Measurements from ENCODE around the gene TATDN3. TPM values are rescaled to one million over a fixed set of nuclear protein-coding genes. Genes with fewer than 3 reads are reported as not detected.

Gene TATDN3
- total RNA-seq, 1 experiment from 2014 or later, result 17.3 TPM

DNA sequence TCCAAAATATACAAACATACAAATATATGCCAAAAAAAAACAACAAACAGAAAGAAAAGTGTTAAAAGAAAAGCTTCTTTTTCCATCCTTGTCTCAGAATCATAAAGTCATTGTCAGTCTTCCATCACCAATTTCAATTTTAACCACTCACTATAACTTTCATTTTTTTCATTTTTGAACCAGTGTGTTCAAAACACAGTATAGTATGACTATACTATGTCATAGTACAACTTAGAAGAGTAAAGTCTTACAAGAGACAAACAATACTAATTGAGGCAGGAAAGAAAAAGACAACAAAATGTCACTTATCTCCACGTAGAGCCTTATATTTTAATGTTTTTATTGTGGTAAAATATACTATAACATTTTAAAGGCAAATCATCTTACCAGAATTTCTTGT lies 7.7 kb upstream of the TATDN3 start:
- ChIA-PET POLR2A (ENCODE audit: low non-redundant PET) (no interaction called here), CTCF (no interaction called here)
- Histone ChIP-seq H3K36me3 (ENCODE audit: insufficient read depth, low read length, poor library complexity, severe bottlenecking) (peaks cover 51% of the 10 kb centered on the region), H3K4me1 (ENCODE audit: insufficient read depth, low read length, poor library complexity, severe bottlenecking) (no peaks in the 10 kb centered on the region), H3K27me3 (replicated peaks; ENCODE audit: insufficient read depth, low read depth, low read length, poor library complexity) (no peaks in the 10 kb centered on the region), H3K9me3 (ENCODE audit: low read depth, low read length, poor library complexity, severe bottlenecking) (no peaks in the 10 kb centered on the region), H3K4me3 (ENCODE audit: low read depth, low read length, poor library complexity, severe bottlenecking) (no peak overlapping the region), H3K27ac (ENCODE audit: low read depth, low read length, poor library complexity, severe bottlenecking) (no peak overlapping the region)
- TF ChIP-seq EZH2 (IDR thresholded peaks at IDR 0.05; ENCODE audit: borderline replicate concordance, low read depth, low read length, poor library complexity, severe bottlenecking), result no peak
- TF ChIP-seq, protein P1, sequence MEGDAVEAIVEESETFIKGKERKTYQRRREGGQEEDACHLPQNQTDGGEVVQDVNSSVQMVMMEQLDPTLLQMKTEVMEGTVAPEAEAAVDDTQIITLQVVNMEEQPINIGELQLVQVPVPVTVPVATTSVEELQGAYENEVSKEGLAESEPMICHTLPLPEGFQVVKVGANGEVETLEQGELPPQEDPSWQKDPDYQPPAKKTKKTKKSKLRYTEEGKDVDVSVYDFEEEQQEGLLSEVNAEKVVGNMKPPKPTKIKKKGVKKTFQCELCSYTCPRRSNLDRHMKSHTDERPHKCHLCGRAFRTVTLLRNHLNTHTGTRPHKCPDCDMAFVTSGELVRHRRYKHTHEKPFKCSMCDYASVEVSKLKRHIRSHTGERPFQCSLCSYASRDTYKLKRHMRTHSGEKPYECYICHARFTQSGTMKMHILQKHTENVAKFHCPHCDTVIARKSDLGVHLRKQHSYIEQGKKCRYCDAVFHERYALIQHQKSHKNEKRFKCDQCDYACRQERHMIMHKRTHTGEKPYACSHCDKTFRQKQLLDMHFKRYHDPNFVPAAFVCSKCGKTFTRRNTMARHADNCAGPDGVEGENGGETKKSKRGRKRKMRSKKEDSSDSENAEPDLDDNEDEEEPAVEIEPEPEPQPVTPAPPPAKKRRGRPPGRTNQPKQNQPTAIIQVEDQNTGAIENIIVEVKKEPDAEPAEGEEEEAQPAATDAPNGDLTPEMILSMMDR (conservative IDR thresholded peaks at IDR 0.05; ENCODE audit: low read depth, low read length), result no peak
- DNase-seq (ENCODE audit: low spot score), result no peak
- intact Hi-C loops (cut with micrococcal nuclease; ENCODE audit: unreplicated experiment), result loop anchor here (2.0 to 5.0 kb wide), 2 partner anchors 307 to 327 kb away; no protein-coding TSS in a partner anchor
- BruUV-seq (replicated peaks), result no TSS peak

DNA sequence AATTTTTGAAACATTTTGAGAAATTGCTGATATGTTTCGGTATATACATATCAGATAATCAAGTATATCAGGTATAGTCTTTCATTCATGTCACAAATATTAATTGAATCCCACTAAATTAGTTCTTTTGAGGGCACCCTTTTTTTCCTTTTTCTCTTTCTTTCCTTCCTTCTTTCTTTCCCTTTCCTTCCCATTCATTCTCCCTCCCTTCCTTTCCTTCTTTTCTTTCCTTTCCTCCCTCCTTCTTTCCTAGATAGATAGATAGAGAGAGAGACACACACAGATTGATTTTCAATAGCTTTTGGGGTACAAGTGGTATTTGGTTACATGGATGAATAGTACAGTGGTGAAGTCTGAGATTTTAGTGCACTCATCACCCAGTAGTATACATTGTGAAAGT lies 5.8 kb upstream of the TATDN3 start:
- Histone ChIP-seq H3K27me3 (replicated peaks; ENCODE audit: insufficient read depth, low read depth, low read length, poor library complexity) (no peaks in the 10 kb centered on the region), H3K4me3 (ENCODE audit: low read depth, low read length, poor library complexity, severe bottlenecking) (no peak overlapping the region), H3K9me3 (ENCODE audit: low read depth, low read length, poor library complexity, severe bottlenecking) (no peaks in the 10 kb centered on the region), H3K27ac (ENCODE audit: low read depth, low read length, poor library complexity, severe bottlenecking) (no peak overlapping the region), H3K36me3 (ENCODE audit: insufficient read depth, low read length, poor library complexity, severe bottlenecking) (peaks cover 51% of the 10 kb centered on the region), H3K4me1 (ENCODE audit: insufficient read depth, low read length, poor library complexity, severe bottlenecking) (no peaks in the 10 kb centered on the region)
- ChIA-PET POLR2A (ENCODE audit: low non-redundant PET) (no interaction called here), CTCF (no interaction called here)
- TF ChIP-seq, protein P1 (conservative IDR thresholded peaks at IDR 0.05; ENCODE audit: low read depth, low read length), result no peak
- no peak for TF ChIP-seq EZH2 (IDR thresholded peaks at IDR 0.05; ENCODE audit: borderline replicate concordance, low read depth, low read length, poor library complexity, severe bottlenecking)
- BruUV-seq (replicated peaks), result no TSS peak
- intact Hi-C loops (cut with micrococcal nuclease; ENCODE audit: unreplicated experiment), result no loop called here
- DNase-seq (ENCODE audit: low spot score), result no peak

DNA sequence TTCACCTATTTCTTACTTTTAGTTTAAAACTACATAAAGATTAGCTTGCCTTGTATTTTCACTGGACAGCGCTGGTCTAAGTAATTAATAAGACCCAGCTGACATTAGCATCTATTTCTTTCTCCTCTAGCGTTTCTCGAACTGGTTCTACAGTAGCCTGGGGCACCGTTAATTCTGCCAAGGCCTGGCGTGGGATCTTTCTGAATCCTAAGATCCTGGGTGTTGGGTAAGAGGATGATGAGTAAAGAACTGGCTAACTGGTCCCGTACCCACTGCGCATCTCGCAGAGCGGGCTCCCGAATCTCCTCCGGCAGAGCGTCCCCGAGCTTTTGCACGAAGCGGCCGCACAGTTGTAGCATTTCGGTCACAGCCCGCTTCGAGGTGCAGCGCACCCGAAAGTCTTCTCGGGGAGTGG lies 426 bp upstream of the TATDN3 start:
- H3K4me3 ChIP-seq (ENCODE audit: low read depth, low read length, poor library complexity, severe bottlenecking), result peak overlapping the region; percentile 80
- peak overlapping the region; percentile 81 for H3K27ac ChIP-seq (ENCODE audit: low read depth, low read length, poor library complexity, severe bottlenecking)
- no peaks in the 10 kb centered on the region for H3K9me3 ChIP-seq (ENCODE audit: low read depth, low read length, poor library complexity, severe bottlenecking)
- H3K4me1 ChIP-seq (ENCODE audit: insufficient read depth, low read length, poor library complexity, severe bottlenecking), result peaks cover 4% of the 10 kb centered on the region
- POLR2A ChIA-PET (ENCODE audit: low non-redundant PET), result no interaction called here
- DNase-seq (ENCODE audit: low spot score), result peak; percentile 86
- intact Hi-C loops (cut with micrococcal nuclease; ENCODE audit: unreplicated experiment), result loop anchor here (5.0 kb wide), 2 partner anchors 66 to 184 kb away; partner anchors contain the start of genes ATF3 and FLVCR1
- CTCF ChIA-PET, result interaction anchor here (0.8 kb wide), 1 partner anchor 90 kb away, joined by 4 read pairs; no protein-coding TSS in a partner anchor
- peaks cover 10% of the 10 kb centered on the region for H3K36me3 ChIP-seq (ENCODE audit: insufficient read depth, low read length, poor library complexity, severe bottlenecking)
- TF ChIP-seq EZH2 (IDR thresholded peaks at IDR 0.05; ENCODE audit: borderline replicate concordance, low read depth, low read length, poor library complexity, severe bottlenecking), result no peak
- TF ChIP-seq, protein P1 (conservative IDR thresholded peaks at IDR 0.05; ENCODE audit: low read depth, low read length), result no peak
- TSS peak; percentile 88 for BruUV-seq (replicated peaks)
- H3K27me3 ChIP-seq (replicated peaks; ENCODE audit: insufficient read depth, low read depth, low read length, poor library complexity), result no peaks in the 10 kb centered on the region

Measured in A673 (cell line).